GM23248 (cell line): ENCODE measurements around the gene OR2F1. TPM values are rescaled to one million over a fixed set of nuclear protein-coding genes. Genes with fewer than 3 reads are reported as not detected.

Source experiments
- DNase-seq: peaks from one replicate; pipeline ENCODE4 v3.0.0-alpha.2; 2015
- H2AFZ ChIP-seq: fragments of 200-600 bp; sonication (generic); 2 replicates; pipeline ENCODE4 v1.6.1; 2016; ENCODE audit warnings: antibody characterized with exemption
- H3F3A ChIP-seq: fragments of 200-600 bp; sonication (generic); 2 replicates; pipeline ENCODE4 v1.6.1; 2016; ENCODE audit warnings: mild to moderate bottlenecking, antibody characterized with exemption, mixed run types; ENCODE audit not compliant: insufficient read depth
- H3K27ac ChIP-seq: fragments of 200-600 bp; sonication (generic); 2 replicates; pipeline ENCODE4 v1.5.1; 2016; ENCODE audit warnings: mild to moderate bottlenecking
- H3K27me3 ChIP-seq: fragments of 200-600 bp; sonication (generic); replicated peaks from 2 replicates; pipeline ENCODE4 v1.6.1; 2016; ENCODE audit warnings: mild to moderate bottlenecking; ENCODE audit not compliant: insufficient read depth
- H3K36me3 ChIP-seq: fragments of 200-600 bp; sonication (generic); 2 replicates; pipeline ENCODE4 v1.6.1; 2016; ENCODE audit warnings: low read depth, mild to moderate bottlenecking
- H3K4me1 ChIP-seq: fragments of 200-600 bp; sonication (generic); 2 replicates; pipeline ENCODE4 v1.6.1; 2016; ENCODE audit warnings: mild to moderate bottlenecking; ENCODE audit not compliant: insufficient read depth
- H3K4me2 ChIP-seq: fragments of 200-600 bp; sonication (generic); one replicate; pipeline ENCODE4 v1.6.1; 2016; ENCODE audit warnings: mild to moderate bottlenecking; ENCODE audit not compliant: unreplicated experiment
- H3K4me3 ChIP-seq: fragments of 200-600 bp; sonication (generic); 2 replicates; pipeline ENCODE4 v1.5.1; 2016; ENCODE audit warnings: mild to moderate bottlenecking
- H3K79me2 ChIP-seq: fragments of 200-600 bp; sonication (generic); 2 replicates; pipeline ENCODE4 v1.6.1; 2016; ENCODE audit warnings: mild to moderate bottlenecking; ENCODE audit not compliant: insufficient read depth
- H3K9ac ChIP-seq: fragments of 200-600 bp; sonication (generic); 2 replicates; pipeline ENCODE4 v1.6.1; 2016; ENCODE audit warnings: mild to moderate bottlenecking
- H3K9me2 ChIP-seq: fragments of 200-600 bp; sonication (generic); 2 replicates; pipeline ENCODE4 v1.6.1; 2016; ENCODE audit warnings: mixed run types, mild to moderate bottlenecking, moderate library complexity; ENCODE audit not compliant: insufficient read depth
- H3K9me3 ChIP-seq: fragments of 200-600 bp; sonication (generic); one replicate; pipeline ENCODE4 v1.6.1; 2017; ENCODE audit warnings: low read depth
- H4K20me1 ChIP-seq: fragments of 200-600 bp; sonication (generic); 2 replicates; pipeline ENCODE4 v1.6.0; 2016; ENCODE audit not compliant: insufficient read depth
- EZH2 ChIP-seq: fragments of 200-600 bp; sonication (generic); IDR thresholded peaks from 2 replicates; pipeline ENCODE4 v1.6.1; 2018; ENCODE audit warnings: antibody characterized with exemption, mild to moderate bottlenecking; ENCODE audit not compliant: insufficient read depth, poor library complexity, severe bottlenecking
- EZH2phosphoT487 ChIP-seq: fragments of 200-600 bp; sonication (generic); IDR thresholded peaks from 2 replicates; pipeline ENCODE4 v1.6.1; 2018; ENCODE audit warnings: antibody characterized with exemption, moderate library complexity, mild to moderate bottlenecking, low read depth; ENCODE audit not compliant: insufficient read depth
- WGBS, 2 experiments: methylation state at CpG; one replicate each; pipeline ENCODE4 v1.1.6; 2015 to 2017; ENCODE audit warnings: low lambda C conversion rate in 2 of 2, low coverage in 1 of 2; ENCODE audit errors: missing lambda C conversion rate in 2 of 2; 5-methylcytosine and 5-hydroxymethylcytosine counted together
- in situ Hi-C: fragments of 300-500 bp; cut with MboI; formaldehyde crosslinking; loops from 2 replicates; pipeline ENCODE4 v1.15.0; 2020
- polyA plus RNA-seq: library from polyadenylated mRNA; unstranded; fragments of >200 nt; fragmentation: Nextera tagmentation; extraction: Ambion mirVana; gene quantifications from 2 replicates; pipeline ENCODE4 v1.2.1, GENCODE V29; 2016
- total RNA-seq: library from RNA; depleted of rRNA; stranded (reverse); fragments of >200 nt; shearing (Covaris generic); gene quantifications from 2 replicates; pipeline ENCODE4 v1.2.3, GENCODE V29; 2014

The OR2F1 gene
- total and polyA plus RNA-seq, 2 experiments from 2014 or later = not detected

GRCh38 chr7:144000020-144000419 lies 45.4 kb downstream of the OR2F1 start, which contains the start of gene OR6B1:
Gene OR6B1, plus strand, starts transcription at chr7:144000320. Its CDS starts 3,677 bp downstream, at chr7:144003997.
- Histone ChIP-seq H3F3A (peaks cover 15% of the 10 kb centered on the region; the same call in 1 of the 2 replicates), H3K27ac (no peak within 1 kb of the TSS), H3K27me3 (no peaks in the 10 kb centered on the region), H3K4me1 (peaks cover 12% of the 10 kb centered on the region), H3K4me3 (no peak within 1 kb of the TSS), H3K9me3 (no peaks in the 10 kb centered on the region), H3K4me2 (peak within 1 kb of the TSS; percentile 63), H2AFZ (no peak within 1 kb of the TSS; the same call in 1 of the 2 replicates), H4K20me1 (no peaks in the 10 kb centered on the region), H3K9ac (no peak within 1 kb of the TSS), H3K36me3 (no peaks in the 10 kb centered on the region), H3K9me2 (no peaks in the 10 kb centered on the region), H3K79me2 (no peaks in the 10 kb centered on the region)
- in situ Hi-C loops = loop anchor here (10.0 kb wide), 1 partner anchor 115 kb away; no protein-coding TSS in a partner anchor
- 83 to 91% methylated on average over 4 of the region's 4 CpGs for WGBS, 2 experiments
- DNase-seq = no peak
- TF ChIP-seq EZH2 (no peak), EZH2phosphoT487 (no peak)

GRCh38 chr7:144001543-144001942 lies 46.9 kb downstream of the OR2F1 start:
- 4 to 7% methylated on average over 3 of the region's 3 CpGs for WGBS, 2 experiments
- H4K20me1 ChIP-seq = no peaks in the 10 kb centered on the region
- H3K4me2 ChIP-seq = peak overlapping the region; percentile 63
- peak overlapping the region; percentile 34 for H3K9ac ChIP-seq
- peak overlapping the region; percentile 16 for H3K27ac ChIP-seq
- peaks cover 12% of the 10 kb centered on the region for H3K4me1 ChIP-seq
- H2AFZ ChIP-seq = peak overlapping the region; percentile 69
- H3K9me3 ChIP-seq = no peaks in the 10 kb centered on the region
- H3K27me3 ChIP-seq = no peaks in the 10 kb centered on the region
- H3K9me2 ChIP-seq = no peaks in the 10 kb centered on the region
- no peak for TF ChIP-seq EZH2phosphoT487
- TF ChIP-seq EZH2 = no peak
- peaks cover 15% of the 10 kb centered on the region; the same call in 1 of the 2 replicates for H3F3A ChIP-seq
- H3K79me2 ChIP-seq = no peaks in the 10 kb centered on the region
- peak overlapping the region; percentile 52 for H3K4me3 ChIP-seq
- DNase-seq = peak; percentile 70
- in situ Hi-C loops = loop anchor here (10.0 kb wide), 1 partner anchor 117 kb away; no protein-coding TSS in a partner anchor
- no peaks in the 10 kb centered on the region for H3K36me3 ChIP-seq

DNA sequence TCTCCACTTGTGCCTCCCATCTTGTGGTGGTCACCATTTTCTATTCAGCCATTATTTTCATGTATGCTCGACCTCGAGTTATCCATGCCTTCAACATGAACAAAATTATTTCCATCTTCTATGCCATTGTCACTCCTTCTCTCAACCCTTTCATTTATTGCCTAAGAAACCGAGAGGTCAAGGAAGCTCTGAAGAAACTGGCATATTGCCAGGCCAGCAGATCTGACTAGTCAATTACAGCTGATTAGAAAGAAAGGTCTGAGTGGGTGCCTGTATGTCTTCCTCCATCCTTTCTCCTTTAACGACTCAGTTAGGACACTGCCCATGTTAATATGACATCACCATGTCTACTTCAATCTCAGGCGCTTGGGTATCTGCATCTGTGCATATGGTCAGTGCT lies 50.1 kb downstream of the OR2F1 start:
- no peaks in the 10 kb centered on the region for H4K20me1 ChIP-seq
- H3K36me3 ChIP-seq = no peaks in the 10 kb centered on the region
- TF ChIP-seq EZH2 = no peak
- no peak for TF ChIP-seq EZH2phosphoT487
- H2AFZ ChIP-seq = no peak overlapping the region
- H3K79me2 ChIP-seq = no peaks in the 10 kb centered on the region
- no peak overlapping the region for H3K27ac ChIP-seq
- H3K4me3 ChIP-seq = no peak overlapping the region
- H3K27me3 ChIP-seq = no peaks in the 10 kb centered on the region
- no peak overlapping the region for H3K9ac ChIP-seq
- H3K4me2 ChIP-seq = no peak overlapping the region
- in situ Hi-C loops = loop anchor here (10.0 kb wide), 1 partner anchor 120 kb away; no protein-coding TSS in a partner anchor
- H3K9me3 ChIP-seq = no peaks in the 10 kb centered on the region
- WGBS, 2 experiments = 58 to 63% methylated on average over 5 of the region's 5 CpGs
- H3K9me2 ChIP-seq = no peaks in the 10 kb centered on the region
- peaks cover 15% of the 10 kb centered on the region; the same call in 1 of the 2 replicates for H3F3A ChIP-seq
- peaks cover 12% of the 10 kb centered on the region for H3K4me1 ChIP-seq
- DNase-seq = no peak

GRCh38 chr7:144006029-144006691 lies 51.5 kb downstream of the OR2F1 start:
- Histone ChIP-seq H3K79me2 (no peaks in the 10 kb centered on the region), H4K20me1 (no peaks in the 10 kb centered on the region), H3K4me1 (peaks cover 12% of the 10 kb centered on the region), H3K4me3 (no peak overlapping the region), H2AFZ (no peak overlapping the region), H3K27ac (no peak overlapping the region), H3K9me2 (no peaks in the 10 kb centered on the region), H3K36me3 (no peaks in the 10 kb centered on the region), H3K4me2 (no peak overlapping the region), H3K9me3 (no peaks in the 10 kb centered on the region), H3F3A (peaks cover 9% of the 10 kb centered on the region; the same call in 1 of the 2 replicates), H3K9ac (no peak overlapping the region), H3K27me3 (no peaks in the 10 kb centered on the region)
- no peak for DNase-seq
- in situ Hi-C loops = loop anchor here (10.0 kb wide), 1 partner anchor 121 kb away; no protein-coding TSS in a partner anchor
- no peak for TF ChIP-seq EZH2
- TF ChIP-seq EZH2phosphoT487 = no peak
- WGBS, 2 experiments = 26 to 50% methylated on average over 1 of the region's 1 CpG
